ENCODE data around the gene KLHL29. TPM values are rescaled to one million over a fixed set of nuclear protein-coding genes. Genes with fewer than 3 reads are reported as not detected.

Gene KLHL29
- total and polyA plus RNA-seq, 10 donors = 1.5 to 30.5 (median 9.4) TPM

DNA sequence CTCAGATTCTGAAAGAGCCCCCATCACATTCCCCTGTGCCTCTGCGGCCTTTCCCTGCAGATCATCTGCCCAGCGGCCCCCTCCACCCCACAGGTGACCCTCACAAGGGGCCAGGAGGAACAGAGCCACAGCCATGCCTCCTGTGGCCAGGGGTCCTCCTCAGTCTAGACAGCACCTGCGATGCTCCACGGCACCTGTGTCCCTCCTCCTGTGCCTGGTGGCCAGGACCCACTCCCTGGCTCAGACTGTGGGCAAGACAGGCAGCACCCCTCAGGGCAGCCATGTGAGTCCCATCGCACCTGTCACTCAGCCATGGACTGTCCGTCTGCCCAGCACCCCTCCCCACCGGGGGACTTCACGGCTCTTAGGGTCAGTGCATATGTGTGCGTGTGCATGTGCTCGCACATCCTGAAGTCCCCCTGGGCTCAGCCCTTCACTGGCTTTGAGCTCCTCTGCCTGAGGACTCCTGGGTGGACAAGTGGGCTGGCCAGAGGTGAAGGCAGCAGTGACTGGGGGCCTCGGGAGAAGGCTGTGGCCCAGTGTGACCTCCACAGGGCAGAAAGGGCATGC is 304.2 kb downstream of the KLHL29 start:
- no peaks in the 10 kb centered on the region for H3K9me3 ChIP-seq
- peaks cover 0 to 45% (median 5%) of the 10 kb centered on the region in 6 donors for H3K36me3 ChIP-seq
- peak overlapping the region in 2 of 8 donors; percentile 54 to 60 for H3K27ac ChIP-seq
- intact Hi-C loops (cut with DNase I; ENCODE audit: low total_unique reads) = no loop called here
- peaks cover 0 to 4% (median 0%) of the 10 kb centered on the region in 7 donors for H3K27me3 ChIP-seq (replicated peaks in 1 of 7)
- no peak for DNase-seq
- H3K4me1 ChIP-seq = peaks cover 0 to 32% (median 9%) of the 10 kb centered on the region in 6 donors
- TF ChIP-seq, protein P1, sequence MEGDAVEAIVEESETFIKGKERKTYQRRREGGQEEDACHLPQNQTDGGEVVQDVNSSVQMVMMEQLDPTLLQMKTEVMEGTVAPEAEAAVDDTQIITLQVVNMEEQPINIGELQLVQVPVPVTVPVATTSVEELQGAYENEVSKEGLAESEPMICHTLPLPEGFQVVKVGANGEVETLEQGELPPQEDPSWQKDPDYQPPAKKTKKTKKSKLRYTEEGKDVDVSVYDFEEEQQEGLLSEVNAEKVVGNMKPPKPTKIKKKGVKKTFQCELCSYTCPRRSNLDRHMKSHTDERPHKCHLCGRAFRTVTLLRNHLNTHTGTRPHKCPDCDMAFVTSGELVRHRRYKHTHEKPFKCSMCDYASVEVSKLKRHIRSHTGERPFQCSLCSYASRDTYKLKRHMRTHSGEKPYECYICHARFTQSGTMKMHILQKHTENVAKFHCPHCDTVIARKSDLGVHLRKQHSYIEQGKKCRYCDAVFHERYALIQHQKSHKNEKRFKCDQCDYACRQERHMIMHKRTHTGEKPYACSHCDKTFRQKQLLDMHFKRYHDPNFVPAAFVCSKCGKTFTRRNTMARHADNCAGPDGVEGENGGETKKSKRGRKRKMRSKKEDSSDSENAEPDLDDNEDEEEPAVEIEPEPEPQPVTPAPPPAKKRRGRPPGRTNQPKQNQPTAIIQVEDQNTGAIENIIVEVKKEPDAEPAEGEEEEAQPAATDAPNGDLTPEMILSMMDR (IDR thresholded peaks at IDR 0.05 in 8 of 11, conservative IDR thresholded peaks at IDR 0.05 in 3 of 11) = no peak
- TF ChIP-seq POLR2AphosphoS5 (IDR thresholded peaks at IDR 0.05) = peak in 1 of 3 donors; percentile 49
- H3K4me3 ChIP-seq = no peak overlapping the region
- 67 to 88% (median 84%) methylated on average over 6 to 11 of the region's 11 CpGs for WGBS, 5 donors

DNA sequence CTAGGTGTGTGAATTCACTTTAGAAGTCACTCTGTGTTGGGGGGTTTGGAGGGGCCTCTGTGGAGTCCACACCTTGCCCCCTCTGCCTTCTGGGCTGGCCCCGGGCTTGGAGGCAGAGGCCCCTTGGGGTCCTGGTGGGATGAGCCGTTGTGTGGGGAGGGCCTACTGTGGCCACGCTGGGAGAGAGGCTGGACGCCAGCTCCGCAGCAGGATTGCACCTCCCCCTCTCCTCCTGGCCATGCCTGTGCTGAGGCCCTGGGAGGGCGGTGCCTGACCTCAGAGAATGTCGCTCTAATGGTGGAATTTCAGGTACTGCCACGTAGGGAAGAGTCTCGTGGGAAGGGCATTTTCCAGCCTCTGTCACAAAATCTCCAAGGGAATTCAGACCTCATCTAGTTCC is 304.9 kb downstream of the KLHL29 start:
- DNase-seq = peak; percentile 51
- H3K27me3 ChIP-seq (replicated peaks in 1 of 7) = peaks cover 0 to 4% (median 0%) of the 10 kb centered on the region in 7 donors
- WGBS, 5 donors = 79 to 98% (median 91%) methylated on average over 4 to 9 of the region's 9 CpGs
- H3K4me1 ChIP-seq = peaks cover 0 to 27% (median 9%) of the 10 kb centered on the region in 6 donors
- TF ChIP-seq, protein P1 (IDR thresholded peaks at IDR 0.05 in 8 of 11, conservative IDR thresholded peaks at IDR 0.05 in 3 of 11) = no peak
- H3K4me3 ChIP-seq = no peak overlapping the region
- H3K36me3 ChIP-seq = peaks cover 0 to 47% (median 5%) of the 10 kb centered on the region in 6 donors
- H3K9me3 ChIP-seq = no peaks in the 10 kb centered on the region
- intact Hi-C loops (cut with DNase I; ENCODE audit: low total_unique reads) = no loop called here
- peak overlapping the region in 5 of 8 donors; percentile 30 to 60 (median 54) for H3K27ac ChIP-seq

DNA sequence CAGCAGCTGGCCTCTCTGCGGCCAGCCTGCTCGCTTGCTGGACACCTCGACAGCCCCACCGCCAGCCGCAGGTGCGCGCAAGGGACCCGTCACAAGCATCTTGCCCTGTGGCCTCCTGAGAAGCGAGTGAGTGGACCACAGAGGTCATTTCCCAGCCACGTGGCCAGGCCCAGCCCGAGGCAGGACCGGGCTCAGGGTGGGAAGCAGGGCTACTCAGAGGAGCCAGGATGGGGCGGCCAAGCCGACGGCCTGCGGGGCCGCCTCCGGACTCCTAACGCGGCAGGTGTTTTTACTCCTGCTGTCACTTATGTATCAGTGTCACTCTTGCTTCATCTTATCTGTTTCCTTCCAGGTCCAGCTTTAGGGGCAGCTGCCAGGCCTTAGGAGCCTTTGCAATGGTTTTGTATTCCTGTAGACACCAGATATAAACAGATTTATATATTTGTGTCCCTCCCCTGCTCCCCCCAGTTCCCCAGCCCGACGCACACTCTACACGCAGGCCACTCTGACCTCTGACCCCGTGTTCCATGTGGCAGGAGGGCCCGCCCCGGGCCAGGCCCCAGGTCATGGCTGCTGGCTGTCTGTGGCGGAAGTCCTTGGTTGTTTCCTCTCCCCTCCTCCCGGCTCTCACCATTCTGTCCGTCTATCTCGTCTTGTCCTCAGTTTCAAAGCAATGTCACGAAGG is 305.6 kb downstream of the KLHL29 start:
- DNase-seq = peak; percentile 82

More for the DNA sequence above, 305.6 kb downstream of the KLHL29 start:
- intact Hi-C loops (cut with DNase I; ENCODE audit: low total_unique reads) = no loop called here
- peaks cover 0 to 50% (median 5%) of the 10 kb centered on the region in 6 donors for H3K36me3 ChIP-seq
- H3K4me3 ChIP-seq = no peak overlapping the region
- peak overlapping the region in 5 of 8 donors; percentile 30 to 60 (median 54) for H3K27ac ChIP-seq
- H3K4me1 ChIP-seq = peaks cover 0 to 27% (median 9%) of the 10 kb centered on the region in 6 donors
- TF ChIP-seq POLR2A (IDR thresholded peaks at IDR 0.05) (no peak), POLR2AphosphoS5 (IDR thresholded peaks at IDR 0.05) (peak; percentile 43 to 80 (median 70))
- TF ChIP-seq, protein P1 (IDR thresholded peaks at IDR 0.05 in 8 of 11, conservative IDR thresholded peaks at IDR 0.05 in 3 of 11) = no peak
- H3K27me3 ChIP-seq (replicated peaks in 1 of 7) = peaks cover 0 to 2% (median 0%) of the 10 kb centered on the region in 7 donors
- no peaks in the 10 kb centered on the region for H3K9me3 ChIP-seq
- 58 to 77% (median 75%) methylated on average over 31 of the region's 31 CpGs for WGBS, 5 donors
